Activated CD8-positive, alpha-beta memory T cell treated with anti-CD3 and anti-CD28 coated beads, Interleukin-2, amount 50 U/mL, for 24 hours (primary cell): ENCODE measurements around the gene PLSCR2.
"Not testable (repeated sequence)": the region's sequence is repeated elsewhere in the genome, so short reads cannot be mapped to it uniquely, and the experiment has no call there.

Experiments
- DNase-seq: peaks from one replicate; pipeline ENCODE4 v3.0.0-alpha.2; 2020; ENCODE audit errors: extremely low read depth

Gene PLSCR2

DNA sequence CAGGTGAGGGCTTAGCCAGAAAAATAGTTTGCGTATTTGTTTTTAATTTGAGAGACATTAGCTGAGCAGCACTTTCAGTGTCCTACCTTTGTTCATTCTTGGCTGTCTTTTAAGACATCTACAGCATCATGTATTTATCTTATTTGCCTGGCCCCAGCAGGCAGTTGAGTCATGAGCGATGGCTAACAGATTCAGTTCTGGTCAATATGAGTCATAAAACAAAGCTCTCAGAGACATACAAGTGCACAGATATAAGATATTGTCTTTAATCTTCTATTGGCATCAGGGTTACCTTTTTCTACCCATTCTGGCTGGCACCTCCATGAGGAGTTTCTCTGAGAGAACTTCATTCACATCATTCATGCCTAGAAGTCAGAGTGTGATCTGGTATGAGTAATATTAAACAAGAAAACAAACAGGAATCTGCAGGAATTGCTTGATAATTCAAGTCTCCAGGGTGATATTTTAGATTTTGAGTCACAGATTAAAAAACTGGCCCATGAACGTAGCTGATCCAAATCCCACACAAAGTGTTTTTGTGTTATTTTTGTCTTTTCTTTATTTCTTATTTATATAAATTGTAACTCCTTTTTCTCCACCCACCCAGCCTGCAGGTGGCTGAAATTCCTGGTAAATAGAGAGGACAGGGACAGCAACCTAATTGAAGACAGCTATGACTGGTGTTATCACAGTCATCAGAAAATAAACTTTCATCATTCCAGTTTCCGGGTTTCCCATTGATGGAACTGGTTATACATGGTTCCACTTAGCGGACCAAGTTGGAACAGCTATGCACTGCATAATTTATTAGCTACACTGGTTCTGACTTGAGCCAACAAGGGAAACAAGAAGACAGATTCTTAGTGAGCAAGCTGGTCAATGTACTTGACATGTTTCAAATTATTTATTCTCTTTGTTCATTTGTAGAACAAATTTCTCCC lies 47.3 kb downstream of the PLSCR2 start:
- no peak for DNase-seq

DNA sequence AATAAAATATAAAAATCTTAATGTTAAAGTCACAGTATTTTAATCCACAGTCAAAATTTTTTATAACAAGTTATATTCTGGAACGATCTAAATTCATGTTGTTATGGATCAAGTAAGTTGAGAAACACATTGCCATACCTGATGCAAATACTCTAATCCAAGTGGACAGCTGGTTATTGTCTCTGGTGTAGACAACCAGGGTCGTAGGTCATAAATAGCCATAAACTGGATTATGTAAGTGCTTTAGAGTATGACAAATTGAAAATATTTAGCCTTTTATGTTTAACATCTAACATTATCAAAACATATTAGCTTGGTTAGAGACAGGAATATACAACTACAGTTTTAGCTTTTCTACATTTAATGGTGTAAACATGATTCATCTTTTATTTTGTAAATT lies 53.0 kb downstream of the PLSCR2 start:
- DNase-seq = no peak

DNA sequence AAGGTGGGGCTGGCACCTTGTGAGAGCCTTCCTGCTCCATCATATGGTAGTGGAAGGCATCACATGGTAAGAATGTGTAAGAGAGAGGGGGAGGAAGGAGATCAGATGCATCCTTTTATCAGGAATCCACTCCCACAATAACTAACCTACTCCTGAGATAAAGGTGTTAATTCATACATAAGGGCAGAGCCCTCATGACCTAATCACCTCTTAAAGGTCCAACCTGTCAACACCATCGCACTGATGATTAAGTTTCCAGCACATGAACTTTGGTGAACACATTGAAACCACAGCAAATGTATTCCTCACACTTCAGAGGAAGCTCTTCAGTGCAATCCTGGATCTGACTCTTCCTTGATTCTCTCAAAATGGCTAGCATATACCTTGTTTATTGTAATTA lies 55.4 kb downstream of the PLSCR2 start:
- no peak for DNase-seq

DNA sequence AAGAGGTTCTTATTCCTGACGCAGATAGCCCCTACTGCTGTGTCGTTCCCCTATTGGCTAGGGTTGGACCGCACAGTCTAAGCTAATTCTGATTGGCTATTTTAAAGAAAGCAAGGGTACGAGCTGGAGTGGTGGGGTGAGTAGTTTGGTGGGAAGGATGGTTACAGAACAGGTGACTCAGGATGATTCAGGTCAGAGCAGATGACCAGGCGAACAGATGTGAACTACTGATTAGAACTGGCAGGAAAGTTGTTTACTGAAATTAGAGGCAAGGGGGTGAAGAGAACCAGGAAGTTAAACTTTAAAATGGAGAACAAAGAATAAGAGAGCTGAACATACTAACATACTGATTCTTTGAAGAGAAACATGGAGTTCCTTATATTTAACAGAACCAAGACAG lies 56.6 kb downstream of the PLSCR2 start:
- not testable (repeated sequence) for DNase-seq

DNA sequence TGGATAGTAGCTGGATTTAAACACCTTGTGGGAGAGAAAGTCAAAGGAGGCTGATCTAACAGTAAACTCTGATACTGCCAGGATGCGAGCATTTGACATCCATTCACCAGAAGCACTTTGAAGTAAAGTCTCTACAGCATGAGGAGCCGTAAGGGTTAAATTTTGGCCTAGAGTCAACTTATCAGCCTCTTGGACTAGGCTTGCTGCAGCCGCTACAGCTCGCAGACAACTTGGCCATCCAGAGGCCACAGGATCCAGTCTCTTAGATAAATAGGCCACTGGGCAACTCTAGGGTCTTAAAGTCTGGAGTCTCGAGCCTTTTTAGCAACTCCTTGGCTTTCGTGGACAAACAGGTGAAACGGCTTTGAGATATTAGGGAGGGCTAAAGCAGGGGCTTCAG lies 61.4 kb downstream of the PLSCR2 start:
- no peak for DNase-seq

DNA sequence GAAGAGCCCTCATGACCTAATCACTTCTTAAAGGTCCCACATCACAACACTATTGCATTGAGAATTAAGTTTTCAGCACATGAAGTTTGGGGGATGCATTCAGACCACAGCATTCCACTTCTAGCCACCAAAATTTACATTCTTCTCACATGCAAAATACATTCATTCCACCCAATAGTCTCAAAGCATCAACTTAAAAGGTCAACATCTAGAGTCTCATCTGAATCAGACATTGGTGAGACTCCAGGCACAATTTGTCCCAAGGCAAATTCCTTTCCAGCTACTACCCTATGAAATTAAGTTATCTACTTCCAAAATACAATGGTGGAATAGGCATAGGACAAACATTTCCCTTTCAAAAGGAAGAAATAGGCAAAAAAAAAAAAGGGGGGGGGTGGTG lies 64.9 kb downstream of the PLSCR2 start:
- no peak for DNase-seq

DNA sequence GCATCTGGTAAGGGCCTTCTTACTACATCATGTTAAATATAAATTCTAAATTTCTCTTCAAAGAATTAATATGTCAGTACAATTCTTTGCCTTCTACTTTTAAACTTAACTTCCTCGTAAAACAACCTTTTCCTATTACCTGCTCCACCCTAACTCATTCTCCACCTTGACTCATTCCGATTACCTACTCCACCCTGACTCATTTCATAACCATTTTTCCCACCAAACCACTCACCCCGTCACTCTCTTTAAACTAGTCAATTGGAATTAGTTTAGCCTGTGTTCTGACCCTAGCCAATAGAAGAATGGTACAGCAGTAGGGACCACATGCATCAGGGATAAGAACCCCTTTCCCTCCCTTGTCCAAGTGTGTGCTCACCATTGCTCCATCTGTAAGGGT lies 65.6 kb downstream of the PLSCR2 start:
- DNase-seq = no peak

DNA sequence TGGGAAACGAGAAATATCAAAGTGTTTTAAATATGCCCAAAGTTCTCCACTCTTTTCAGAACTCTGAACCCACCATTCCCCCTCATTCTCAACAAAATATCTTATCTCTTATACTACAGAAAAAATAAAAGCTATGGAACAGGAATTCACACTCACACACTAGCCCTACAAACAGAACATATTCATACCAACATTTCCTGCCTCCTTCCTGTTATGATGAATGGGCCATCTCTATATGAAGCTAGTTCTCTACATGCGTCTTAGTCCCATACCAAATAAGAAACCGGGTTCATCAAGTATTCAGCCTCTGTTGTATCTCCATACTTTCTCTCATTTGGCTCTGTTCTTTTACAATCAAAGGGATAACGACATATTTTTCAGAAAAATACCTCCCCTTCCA lies 72.6 kb downstream of the PLSCR2 start:
- DNase-seq = no peak

DNA sequence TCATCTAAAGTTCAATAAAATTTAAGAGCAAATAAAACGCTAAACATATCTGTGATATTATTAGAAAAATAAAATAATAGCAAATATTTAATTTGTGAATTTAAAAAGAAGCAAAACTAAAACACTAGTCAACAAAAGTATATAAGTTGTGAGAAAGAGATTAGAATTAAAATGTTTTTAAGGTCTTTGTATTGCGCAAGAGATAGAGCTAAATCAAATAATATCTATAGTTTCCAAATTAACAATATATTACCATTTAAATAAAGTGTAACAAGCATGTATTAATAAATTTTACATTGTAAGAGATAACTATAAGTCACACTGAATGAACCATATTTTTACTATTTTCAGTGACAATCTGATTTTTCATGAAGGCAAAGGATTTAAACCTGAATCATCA lies 74.2 kb downstream of the PLSCR2 start:
- no peak for DNase-seq

DNA sequence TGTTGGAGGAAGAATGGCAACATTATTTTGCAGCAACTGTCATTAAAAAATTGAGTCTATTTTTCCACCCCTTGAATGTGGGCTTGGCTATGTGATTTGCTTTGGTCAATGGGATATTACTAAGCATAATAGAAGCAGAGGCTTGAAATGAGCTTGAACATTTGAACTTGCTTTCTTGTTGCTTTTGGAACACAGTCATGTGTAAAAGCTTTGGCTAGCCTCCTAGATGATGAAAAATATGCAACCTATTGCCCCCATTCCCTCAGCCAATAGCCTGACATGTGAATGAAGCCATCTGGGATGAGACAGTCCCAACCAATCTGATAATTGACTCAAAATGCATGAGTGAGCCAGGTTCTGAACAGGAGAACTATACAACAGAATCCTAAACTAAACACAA lies 78.4 kb downstream of the PLSCR2 start:
- no peak for DNase-seq

DNA sequence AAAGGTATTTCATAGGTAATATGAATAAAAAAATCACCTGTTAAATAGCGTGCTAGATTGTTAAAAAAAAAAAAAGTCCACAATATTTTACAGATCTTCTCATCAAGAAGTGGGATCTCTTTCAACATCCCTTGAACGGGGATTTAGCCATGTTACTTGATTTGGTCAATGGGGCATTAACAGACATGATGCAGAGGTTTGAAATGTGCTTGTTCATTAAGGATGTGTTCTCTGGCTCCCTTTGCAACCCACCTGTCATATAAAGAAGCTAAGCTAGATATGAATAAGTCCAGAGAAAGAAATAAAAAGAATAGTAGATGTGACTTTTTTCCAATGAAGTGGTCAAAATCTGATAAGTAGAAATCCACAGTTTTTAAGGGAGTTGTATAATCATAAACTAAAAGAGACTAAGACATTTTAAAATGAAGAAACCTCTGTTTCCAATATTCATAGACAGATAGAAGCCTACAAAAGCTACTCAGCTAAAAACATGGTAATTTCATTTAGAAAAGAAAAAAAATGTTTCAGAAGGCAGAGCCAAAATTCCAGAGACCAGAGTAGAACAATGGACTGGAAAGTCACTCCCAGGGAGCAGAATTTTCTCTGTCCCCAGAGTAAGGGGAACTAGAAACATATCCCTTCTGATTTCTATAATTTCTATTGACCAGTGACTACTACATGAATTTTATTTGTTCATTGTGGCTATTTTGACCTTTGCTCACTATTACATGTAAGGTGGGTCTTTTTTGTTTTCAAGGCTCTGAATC lies 79.2 kb downstream of the PLSCR2 start:
- no peak for DNase-seq

DNA sequence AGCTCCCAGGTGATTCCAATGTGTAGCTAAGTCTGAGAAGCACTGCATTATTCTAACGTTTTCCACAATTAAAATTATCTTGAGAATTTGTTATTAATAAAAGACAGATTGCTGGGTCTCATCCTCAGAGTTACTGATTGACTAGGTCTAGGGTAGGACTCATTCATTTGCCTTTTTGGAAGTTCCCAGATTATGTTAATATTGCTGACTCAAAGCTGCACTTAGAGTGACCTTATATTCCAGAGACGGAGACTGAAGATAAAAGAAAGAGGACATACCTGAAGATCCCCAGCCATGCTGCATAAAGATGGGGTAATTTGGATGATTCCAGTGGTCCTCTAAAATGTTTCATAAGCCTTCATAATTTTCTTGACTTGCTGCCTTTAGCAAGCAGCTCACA lies 81.8 kb downstream of the PLSCR2 start:
- DNase-seq = no peak

DNA sequence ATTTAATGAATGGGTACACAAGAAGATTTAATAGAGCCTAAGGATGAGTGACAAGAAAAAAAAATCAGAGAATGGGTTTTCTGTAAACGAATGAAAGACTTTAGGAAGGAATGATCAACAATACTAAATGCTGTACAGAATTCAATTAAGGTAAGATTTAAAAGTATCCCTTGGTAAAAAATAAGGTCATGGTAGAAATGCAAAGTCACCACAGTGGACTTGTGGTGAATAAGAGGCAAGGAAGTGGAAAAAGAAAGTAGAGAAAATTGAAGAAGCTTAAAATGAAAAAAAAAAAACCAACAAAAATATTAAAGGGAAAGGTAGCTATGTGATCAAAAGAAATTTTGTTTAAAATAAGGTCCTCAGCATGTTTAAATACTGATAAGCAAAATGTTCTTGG lies 82.4 kb downstream of the PLSCR2 start:
- no peak for DNase-seq

DNA sequence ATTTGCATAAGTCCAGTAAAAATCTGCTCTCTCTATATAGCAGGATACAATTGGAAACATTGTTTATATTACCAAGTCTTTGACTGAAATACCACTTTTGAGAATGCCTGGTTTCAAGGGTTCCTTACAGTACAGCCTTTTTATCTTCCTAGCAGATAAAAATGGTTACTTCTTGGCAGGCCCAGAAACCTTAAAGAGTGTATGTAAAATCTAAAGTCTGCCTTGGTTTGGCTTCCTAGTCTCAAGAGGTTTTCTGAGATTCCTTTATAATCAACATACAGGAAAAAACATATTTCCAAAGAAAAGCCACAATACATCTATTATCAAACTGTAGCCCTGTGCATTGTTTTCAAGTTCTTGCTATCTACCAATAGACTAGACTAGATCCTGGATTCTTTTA lies 84.6 kb downstream of the PLSCR2 start:
- no peak for DNase-seq
